NT2/D1 (cell line): ENCODE measurements around the gene STK16.

Source experiments
- YY1 ChIP-seq: IDR thresholded peaks from 2 replicates; pipeline ENCODE4 v1.6.1; 2011; ENCODE audit not compliant: insufficient read length, insufficient read depth
- ZNF274 ChIP-seq: IDR thresholded peaks from 2 replicates; pipeline ENCODE4 v1.6.1; 2011; ENCODE audit warnings: mild to moderate bottlenecking, low read depth, low read length

GRCh38 chr2:219253753-219254589 is 8.7 kb downstream of the STK16 start, which contains the start of gene TUBA4A:
- TF ChIP-seq YY1 = no peak
- no peak for TF ChIP-seq ZNF274
